ENCODE results near the gene ATRN.
"Not testable (repeated sequence)": the region's sequence is repeated elsewhere in the genome, so short reads cannot be mapped to it uniquely, and the experiment has no call there.

The ATRN gene

DNA sequence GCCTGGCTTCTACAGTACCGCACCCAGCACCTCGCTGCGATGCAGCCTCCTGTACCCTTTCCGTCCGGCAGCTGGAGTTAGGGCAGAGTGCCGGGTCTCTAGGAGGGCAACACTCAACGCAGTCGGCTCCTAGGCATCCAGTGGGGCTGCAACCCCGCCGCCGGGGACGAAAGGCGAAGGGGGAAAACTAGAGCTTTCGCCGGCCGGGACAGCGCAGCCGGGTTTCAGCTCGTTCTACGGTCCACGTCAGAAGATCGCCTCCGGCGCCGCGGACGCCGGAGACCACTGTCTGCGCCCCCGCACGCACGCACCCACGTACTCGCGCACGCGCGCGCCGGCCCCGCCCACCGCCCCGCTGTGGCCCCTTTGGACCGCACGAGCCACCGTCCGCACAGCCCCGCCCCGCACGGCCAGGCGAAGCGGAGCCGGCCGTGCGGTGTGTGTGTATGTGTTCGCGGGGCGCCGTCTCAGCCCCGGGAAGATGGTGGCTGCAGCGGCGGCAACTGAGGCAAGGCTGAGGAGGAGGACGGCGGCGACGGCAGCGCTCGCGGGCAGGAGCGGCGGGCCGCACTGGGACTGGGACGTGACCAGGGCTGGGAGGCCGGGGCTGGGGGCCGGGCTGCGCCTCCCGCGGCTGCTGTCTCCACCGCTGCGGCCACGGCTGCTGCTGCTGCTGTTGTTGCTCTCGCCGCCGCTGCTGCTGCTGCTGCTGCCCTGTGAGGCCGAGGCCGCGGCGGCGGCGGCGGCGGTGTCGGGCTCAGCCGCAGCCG lies at the start of gene ATRN:
Gene ATRN (plus strand): TSS at position 392 of the 770 bp plus-strand sequence. CDS start 90 bp downstream, at position 482.
- peak; percentile 71 for DNase-seq

DNA sequence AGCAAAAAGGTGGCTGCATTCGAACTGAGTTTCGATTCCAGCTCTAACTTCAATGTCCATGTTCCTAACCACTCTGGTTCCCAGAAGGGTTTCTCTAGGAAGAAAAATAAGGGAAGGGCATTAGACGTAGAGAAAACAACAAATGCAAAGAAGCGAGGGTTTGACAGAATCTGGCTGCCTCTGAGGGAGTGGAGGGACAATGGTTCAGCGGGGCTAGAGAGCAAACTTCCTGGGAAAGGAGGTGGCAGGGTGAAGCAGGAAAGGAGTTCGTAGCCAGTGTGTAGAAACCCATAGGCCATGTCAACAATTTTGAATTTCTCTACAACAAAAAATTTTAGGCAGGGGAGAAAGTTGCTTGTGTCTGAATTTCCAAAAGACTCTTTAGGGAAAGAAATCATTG lies 48.8 kb upstream of the ATRN start:
- no peak for DNase-seq

- DNase-seq = no peak
Observed at GRCh38 chr20:3423126-3423525, 47.7 kb upstream of the ATRN start.

GRCh38 chr20:3426766-3427165 lies 44.1 kb upstream of the ATRN start:
- DNase-seq = not testable (repeated sequence)

GRCh38 chr20:3430376-3431069 lies 40.3 kb upstream of the ATRN start:
- peak; percentile 48 for DNase-seq

GRCh38 chr20:3431109-3431508 lies 39.7 kb upstream of the ATRN start:
- no peak for DNase-seq

- no peak for DNase-seq
Observed at GRCh38 chr20:3432844-3433243, 38.0 kb upstream of the ATRN start.

DNA sequence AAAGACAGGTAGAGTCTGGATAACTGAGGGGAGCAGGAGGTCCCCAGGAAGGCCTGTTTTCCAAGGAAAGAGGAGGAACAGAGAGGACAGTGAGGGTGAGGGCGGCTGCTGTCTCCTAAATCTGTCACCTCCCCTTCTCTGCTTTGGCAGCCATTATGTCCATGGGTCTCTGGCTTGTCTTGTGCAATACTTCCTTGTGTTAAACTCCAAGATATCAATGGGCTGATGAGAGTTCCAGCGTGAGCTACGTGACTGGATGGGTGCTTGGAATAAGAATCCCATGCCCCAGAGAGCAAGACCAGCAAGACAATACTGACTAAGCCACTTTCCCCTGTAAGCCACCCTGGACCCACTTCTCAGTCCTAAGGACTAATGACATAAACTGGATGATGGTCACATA lies 37.1 kb upstream of the ATRN start:
- no peak for DNase-seq

DNA sequence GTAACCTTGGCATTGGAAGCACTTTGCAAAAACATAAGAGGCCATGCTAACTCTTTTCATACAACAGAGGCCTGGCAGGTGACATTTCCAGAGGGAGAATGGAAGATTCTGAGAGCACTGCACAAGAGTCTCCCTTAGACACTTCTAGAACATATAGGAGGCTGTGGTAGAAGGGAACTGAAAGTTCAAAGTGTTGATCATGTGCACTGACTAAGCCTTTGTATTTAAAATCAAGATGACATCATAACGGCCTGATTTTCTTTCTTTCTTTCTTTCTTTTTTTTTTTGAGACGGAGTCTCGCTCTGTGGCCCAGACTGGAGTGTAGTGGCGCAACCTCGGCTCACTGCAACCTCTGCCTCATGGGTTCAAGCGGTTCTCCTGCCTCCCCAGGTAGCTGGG lies 36.6 kb upstream of the ATRN start:
- DNase-seq = no peak

GRCh38 chr20:3436864-3437574 lies 33.8 kb upstream of the ATRN start:
- DNase-seq = no peak

DNA sequence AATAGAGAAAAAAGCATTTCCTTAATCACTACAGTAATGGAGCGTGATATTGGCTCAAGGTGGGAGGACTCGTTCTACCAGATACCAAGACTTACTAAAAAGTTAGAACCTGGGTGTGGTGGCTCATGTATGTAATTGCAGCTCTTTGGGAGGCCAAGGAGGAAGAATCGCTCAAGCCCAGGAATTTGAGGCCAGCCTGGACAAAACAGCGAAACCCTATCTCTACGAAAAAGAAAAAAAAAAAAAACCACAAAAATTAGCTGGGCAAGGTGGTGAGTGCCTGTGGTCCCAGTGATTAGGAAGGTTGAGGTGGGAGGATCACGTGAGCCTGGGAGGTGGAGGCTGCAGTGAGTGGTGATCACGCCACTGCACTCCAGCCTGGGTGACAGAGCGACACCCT lies 24.0 kb upstream of the ATRN start:
- no peak for DNase-seq

DNA sequence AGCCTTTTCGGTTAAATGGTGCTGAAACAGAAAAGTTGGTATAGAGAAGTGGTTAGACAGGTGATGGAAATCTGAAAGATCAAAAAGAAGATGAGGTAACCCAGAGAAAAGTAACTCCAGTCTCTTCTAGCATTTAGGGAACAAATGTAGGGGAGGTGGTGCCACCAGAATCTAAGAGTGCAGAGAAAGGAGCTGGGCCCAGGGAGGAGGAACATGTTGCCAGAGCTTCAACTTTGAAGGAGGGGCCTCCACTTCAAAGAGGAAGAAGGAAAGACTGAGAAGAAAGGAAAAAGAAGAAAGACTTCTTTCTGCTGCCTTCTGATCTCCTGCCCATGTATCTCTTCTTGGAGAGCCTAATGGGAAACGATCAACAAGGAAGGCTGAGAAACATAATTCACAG lies 23.5 kb upstream of the ATRN start:
- no peak for DNase-seq

GRCh38 chr20:3449319-3449718 lies 21.5 kb upstream of the ATRN start:
- no peak for DNase-seq

GRCh38 chr20:3452136-3452535 lies 18.7 kb upstream of the ATRN start:
- no peak for DNase-seq

DNA sequence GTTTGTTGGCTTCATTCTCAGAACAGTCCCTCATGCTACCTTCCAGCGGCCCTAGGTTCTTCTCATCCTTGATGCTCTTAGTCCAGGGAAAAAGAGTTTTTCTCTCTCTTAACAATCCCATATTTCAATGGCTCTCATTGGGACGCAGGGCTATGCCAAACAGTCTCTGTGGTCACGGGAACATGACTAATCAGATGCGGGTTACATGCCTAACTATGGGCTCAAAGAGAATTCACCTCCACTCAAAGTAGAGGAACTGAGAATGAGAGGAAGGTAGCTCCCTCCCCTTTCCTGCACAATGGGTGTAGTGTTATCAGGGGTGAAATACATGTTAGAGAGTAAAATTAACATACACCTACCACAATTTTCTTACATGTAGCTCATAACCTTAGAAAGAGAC lies 18.1 kb upstream of the ATRN start:
- no peak for DNase-seq

- DNase-seq = no peak
Observed at GRCh38 chr20:3454831-3455230, 16.0 kb upstream of the ATRN start.

- DNase-seq = no peak
Observed at GRCh38 chr20:3456648-3457047, 14.2 kb upstream of the ATRN start.

GRCh38 chr20:3459881-3460307 lies 10.9 kb upstream of the ATRN start:
- no peak for DNase-seq

DNA sequence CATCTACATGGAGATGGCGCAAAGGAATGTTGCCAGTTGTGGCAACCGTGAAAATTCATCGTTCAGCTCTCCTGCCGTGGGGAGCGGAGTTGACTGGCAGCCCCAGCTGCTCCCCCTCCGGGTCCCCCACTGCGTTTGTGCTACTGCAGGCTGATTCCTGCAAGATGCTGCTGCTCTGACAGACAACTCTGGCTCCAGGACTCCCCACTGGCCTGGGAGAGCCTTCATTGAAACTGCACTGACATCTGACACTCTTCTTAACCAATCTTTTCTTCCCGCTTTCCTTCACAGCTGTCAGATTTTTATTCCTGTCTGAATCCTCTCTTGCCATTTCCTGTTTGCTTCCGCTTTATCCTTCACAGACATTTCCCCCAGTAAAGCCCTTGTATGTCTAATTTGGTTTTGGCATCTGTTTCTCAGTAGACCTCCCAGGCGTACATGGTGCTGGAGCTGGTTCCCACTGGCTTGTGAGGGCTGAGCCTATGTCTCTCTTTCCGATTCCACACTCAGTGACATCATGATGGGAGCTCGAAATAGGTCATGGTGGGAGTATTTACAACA lies 9.5 kb upstream of the ATRN start:
- no peak for DNase-seq

- DNase-seq = no peak
Observed at GRCh38 chr20:3461911-3462677, 8.7 kb upstream of the ATRN start.

GRCh38 chr20:3464166-3464565 lies 6.7 kb upstream of the ATRN start:
- no peak for DNase-seq

DNA sequence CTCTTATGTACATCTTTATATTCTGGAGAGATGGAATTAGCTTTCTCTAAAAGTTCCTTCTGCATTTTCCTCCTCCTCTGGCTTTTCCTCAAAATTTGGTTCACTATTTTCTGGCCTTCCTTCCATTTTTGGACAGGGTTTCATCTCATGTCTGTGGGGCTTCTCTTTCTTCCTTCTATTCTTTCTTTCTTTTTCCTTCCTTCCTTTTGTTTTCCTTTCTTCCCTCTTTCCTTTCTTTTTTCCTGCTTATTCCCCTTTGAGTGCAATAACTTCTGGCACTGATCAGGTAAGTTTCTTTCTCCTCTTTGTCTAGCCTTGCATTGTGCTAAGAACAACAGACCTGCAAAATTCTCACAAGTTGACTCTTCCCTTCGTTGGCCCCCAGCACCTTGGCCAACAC lies 5.5 kb upstream of the ATRN start:
- DNase-seq = no peak

DNA sequence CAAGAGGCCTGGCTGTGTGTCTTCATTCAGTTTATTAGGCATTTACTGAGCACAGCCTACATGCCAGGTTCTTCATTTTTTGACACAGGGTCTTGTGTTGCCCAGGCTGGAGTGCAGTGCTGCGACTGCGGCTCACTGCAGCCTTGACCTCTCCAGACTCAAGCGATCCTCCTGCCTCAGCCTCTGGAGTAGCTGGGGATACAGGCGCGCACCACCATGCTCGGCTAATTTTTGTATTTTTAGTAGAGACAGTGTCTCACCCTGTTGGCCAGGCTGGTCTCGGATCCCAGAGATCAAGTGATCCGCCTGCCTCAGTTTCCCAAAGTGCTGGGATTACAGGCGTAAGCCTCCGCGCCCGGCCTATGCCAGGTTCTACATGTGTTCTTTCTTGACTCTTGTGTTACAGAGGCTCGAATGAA lies 601 bp upstream of the ATRN start:
- no peak for DNase-seq
